Jurkat, Clone E6-1 (cell line): Measurements from ENCODE around the gene NELL2.

ENCODE experiments used
- DNase-seq: peaks from one replicate; pipeline ENCODE4 v3.0.0-alpha.2; 2011; ENCODE audit warnings: low read depth, low spot score
- H3K4me3 ChIP-seq: 2 replicates; pipeline ENCODE4 v1.5.1; 2011; ENCODE audit warnings: mild to moderate bottlenecking, low read length, control low read depth, moderate library complexity

The NELL2 gene

DNA sequence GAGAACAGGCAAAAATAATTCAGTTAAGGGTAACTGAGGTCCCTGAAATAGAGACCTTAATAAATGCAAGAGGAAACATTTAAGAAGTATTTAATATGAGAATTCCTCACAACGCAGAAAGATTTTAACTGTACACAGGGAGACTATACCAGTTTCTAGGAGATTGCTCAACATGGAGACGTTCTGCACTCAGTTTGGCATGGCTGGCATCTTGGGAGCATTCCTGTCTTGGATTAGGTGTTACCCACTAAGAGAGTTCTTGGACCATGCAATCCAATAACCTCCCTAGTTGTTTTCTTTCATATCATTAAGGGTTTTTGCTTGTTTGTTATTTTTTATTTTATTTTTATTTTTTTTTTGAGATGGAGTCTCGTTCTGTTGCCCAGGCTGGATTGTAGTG is 302.4 kb downstream of the NELL2 start:
- no peak overlapping the region for H3K4me3 ChIP-seq
- DNase-seq, result no peak

DNA sequence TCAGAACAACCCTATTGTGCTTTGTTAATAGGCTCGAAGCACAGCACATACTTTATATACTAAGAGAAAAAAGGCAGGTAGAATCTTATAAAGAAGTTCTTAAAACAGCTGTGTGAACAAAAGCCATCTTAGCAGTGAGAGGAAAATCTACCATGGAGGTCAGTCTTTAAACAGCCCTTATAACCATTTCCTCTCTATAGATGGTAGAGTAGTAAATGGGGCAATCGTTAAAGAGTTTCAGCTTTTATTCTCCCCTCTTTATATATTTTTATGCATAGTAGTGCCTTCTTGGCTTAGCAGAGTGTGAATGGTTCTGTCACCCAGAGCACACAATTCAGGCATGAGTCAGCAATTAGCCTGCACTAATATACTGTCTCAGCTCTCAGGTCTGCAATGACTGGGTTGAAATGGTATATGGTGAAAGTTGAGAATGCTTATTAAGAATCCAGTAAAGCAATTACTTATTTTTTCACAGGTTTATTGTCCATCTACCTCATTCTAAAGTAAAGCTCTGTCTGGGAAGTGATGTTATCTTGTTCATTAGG is 305.0 kb downstream of the NELL2 start:
- no peak overlapping the region for H3K4me3 ChIP-seq
- DNase-seq, result no peak

- DNase-seq, result no peak
- no peak overlapping the region for H3K4me3 ChIP-seq
Measured at GRCh38 chr12:44570036-44570583, 306.0 kb downstream of the NELL2 start.

GRCh38 chr12:44565163-44565562 is 311.0 kb downstream of the NELL2 start:
- H3K4me3 ChIP-seq, result no peak overlapping the region
- DNase-seq, result no peak

GRCh38 chr12:44563486-44563885 is 312.6 kb downstream of the NELL2 start:
- no peak overlapping the region for H3K4me3 ChIP-seq

GRCh38 chr12:44558340-44559100 is 317.6 kb downstream of the NELL2 start:
- DNase-seq, result no peak
- no peak overlapping the region for H3K4me3 ChIP-seq

More at GRCh38 chr12:44563486-44563885, 312.6 kb downstream of the NELL2 start:
- DNase-seq, result no peak

DNA sequence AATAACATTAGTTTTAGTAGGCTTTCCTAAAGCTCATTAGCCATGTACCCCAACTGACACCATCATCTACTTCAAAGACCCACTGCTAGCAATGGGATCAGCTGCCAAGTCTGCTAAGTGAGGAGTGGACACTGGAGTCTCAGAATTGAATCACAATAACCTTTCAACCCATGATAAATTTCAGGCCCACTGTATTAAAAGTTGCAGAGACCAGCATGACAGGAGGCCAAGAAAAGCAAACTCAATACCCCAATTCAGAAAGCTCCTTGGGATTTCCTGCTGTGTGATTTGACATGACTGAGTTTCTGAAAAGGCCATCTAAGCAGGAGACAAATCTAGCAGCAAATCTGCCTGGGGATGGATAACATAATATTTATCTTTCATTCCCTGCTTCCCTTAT is 320.7 kb downstream of the NELL2 start:
- no peak for DNase-seq

DNA sequence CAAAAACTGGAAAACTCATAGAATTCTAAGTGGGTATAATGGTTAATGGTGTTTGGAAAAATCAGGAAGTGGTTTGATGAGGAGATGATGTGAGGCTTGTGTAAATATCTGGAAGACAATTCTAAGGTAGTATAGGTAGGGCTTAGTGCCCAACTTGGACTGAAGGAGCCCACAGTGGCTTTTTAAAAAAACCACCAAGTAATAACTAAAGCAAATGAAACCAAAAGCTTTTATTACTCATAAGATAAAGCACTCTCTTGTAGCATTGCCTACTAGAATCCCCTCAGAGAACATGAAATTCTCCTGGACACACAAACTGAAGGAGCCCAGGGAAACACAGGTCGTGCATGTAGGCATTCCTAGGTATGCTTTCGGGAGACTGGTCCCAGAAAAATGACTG is 324.5 kb downstream of the NELL2 start:
- no peak overlapping the region for H3K4me3 ChIP-seq
- no peak for DNase-seq

More for the DNA sequence above, 320.7 kb downstream of the NELL2 start:
- H3K4me3 ChIP-seq, result no peak overlapping the region

GRCh38 chr12:44550377-44550776 is 325.7 kb downstream of the NELL2 start:
- H3K4me3 ChIP-seq, result no peak overlapping the region
- DNase-seq, result no peak

DNA sequence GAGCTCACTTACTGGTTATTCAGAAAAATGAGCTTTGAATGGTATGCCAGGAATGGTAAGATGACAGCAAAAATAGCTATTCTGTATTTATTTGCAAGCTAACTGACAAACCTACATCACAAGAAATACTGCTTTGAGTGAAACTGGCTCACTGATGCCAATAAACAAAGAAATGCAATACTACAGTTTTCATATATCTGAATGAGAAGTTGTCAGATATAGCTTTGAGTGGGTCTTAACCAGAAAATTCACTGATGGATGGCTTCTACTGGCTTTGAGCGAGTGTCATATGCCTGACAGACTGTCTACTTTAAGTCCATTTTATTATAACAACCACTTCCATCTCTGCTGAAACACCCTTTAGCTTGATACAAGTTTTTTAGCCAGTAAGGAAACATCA is 330.1 kb downstream of the NELL2 start:
- DNase-seq, result no peak
- H3K4me3 ChIP-seq, result no peak overlapping the region

- H3K4me3 ChIP-seq, result no peak overlapping the region
- DNase-seq, result no peak
Measured at GRCh38 chr12:44544018-44544417, 332.1 kb downstream of the NELL2 start.

- no peak overlapping the region for H3K4me3 ChIP-seq
- no peak for DNase-seq
Measured at GRCh38 chr12:44542716-44543115, 333.4 kb downstream of the NELL2 start.

DNA sequence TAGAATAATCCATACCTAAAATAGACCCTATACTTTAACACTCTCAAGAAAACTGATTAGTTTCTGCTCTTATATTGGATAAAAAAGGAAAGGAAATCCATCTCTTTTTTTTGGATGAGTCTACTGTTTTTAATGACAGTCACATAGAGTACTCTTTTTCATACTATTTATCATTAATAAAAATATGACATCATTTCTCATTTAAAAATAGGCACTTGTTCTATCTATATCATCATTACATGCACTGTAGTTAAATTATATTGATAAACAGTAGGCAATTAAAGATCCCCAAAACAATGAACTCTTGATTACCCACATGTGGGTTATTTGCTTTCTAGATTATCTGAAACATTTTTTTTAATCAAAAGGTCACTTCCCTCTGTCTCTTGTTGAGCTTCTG is 338.8 kb downstream of the NELL2 start:
- H3K4me3 ChIP-seq, result no peak overlapping the region
- no peak for DNase-seq

- no peak overlapping the region for H3K4me3 ChIP-seq
- DNase-seq, result no peak
Measured at GRCh38 chr12:44532940-44533339, 343.2 kb downstream of the NELL2 start.

DNA sequence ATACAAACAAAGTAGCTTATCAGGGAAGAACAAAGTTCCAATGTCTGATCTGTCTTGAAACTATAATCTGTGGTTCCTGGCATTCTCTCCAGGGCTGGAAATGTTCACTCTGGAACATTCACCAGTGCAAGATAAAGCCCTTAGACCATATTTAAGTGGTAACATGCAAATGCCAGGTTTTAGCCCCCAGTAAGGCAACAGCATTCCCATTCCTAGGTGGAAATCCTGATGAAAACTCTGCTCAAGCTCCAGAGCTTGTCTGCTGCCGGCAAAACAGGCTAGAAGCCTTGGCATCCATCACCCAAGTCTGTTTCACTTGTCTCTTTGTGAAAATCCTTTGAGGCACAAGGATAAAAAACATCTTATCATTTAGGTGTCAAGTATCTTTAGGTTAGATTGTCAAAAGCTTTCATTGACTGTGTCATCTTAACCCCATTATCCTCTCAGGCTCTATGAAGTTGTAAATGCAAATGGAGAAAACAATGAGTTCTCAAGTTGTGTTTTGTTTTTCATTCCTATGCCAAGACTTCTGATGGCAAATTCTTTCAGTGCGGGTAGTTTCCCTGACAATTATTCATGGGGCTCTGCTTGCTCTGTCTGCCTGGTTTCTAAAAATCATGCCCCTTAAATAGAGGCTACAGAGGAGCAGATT is 344.7 kb downstream of the NELL2 start:
- no peak for DNase-seq
- no peak overlapping the region for H3K4me3 ChIP-seq

DNA sequence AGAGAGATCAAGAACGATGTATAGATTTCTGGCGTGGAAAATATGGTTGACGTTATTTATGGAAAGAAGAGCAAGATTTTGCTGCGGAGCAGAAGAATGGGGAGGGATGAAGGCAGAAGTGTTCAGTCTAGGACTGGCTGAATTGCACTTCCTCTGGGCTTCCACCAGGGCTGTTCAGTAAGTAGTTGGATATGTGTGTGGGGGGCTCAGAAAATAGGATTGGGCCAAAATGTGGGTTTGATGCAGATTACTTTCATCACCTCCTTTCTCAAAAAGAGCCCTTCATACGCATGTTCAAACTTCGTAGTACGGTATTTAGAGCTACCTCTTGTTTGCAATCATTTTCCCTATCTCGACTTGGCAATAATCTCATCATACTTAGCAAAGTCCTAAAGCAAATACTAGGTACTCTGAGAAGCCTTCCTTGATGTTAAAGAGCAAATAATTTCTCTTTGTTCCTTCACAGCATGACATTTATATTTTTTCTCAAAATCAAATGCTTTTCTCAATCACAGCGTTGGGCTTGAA is 349.4 kb downstream of the NELL2 start:
- DNase-seq, result no peak
- no peak overlapping the region for H3K4me3 ChIP-seq

- DNase-seq, result no peak
- H3K4me3 ChIP-seq, result no peak overlapping the region
Measured at GRCh38 chr12:44525806-44526654, 350.1 kb downstream of the NELL2 start.

DNA sequence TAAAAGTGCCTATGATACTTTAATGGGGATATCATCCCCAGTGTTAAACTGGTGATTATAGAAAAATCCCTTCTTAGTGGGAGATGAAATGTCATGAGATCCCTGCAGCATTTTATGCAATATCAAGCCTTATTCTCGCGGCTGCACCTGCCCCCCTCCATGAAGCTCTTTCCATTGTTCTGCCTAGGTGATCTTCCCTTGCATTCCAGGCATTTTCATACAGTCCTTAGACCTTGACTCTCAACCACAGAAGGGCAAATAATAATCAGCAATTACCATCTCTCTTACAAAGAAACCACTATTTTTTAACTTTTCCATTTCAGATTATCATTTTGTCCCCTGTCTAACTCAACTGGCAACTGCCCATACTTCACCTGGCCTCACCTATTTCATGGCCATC is 352.3 kb downstream of the NELL2 start:
- no peak overlapping the region for H3K4me3 ChIP-seq
- DNase-seq, result no peak

- no peak for DNase-seq
- H3K4me3 ChIP-seq, result no peak overlapping the region
Measured at GRCh38 chr12:44521702-44522101, 354.4 kb downstream of the NELL2 start.
